Adrenal gland (tissue), 5 donors: ENCODE measurements around the gene IL1RAPL1.

Source experiments
- CTCF ChIP-seq, 6 experiments: fragments of 450-650 bp in 4 of 6; fragments of 200-600 bp in 2 of 6; sonication (generic) in 1 of 6; IDR thresholded peaks; 1 replicate in 5 of 6; 2 replicates in 1 of 6; pipeline versions ENCODE4 v1.5.1 to v1.8.0; 2016 to 2021; ENCODE audit warnings: antibody characterized with exemption in 6 of 6, mild to moderate bottlenecking in 2 of 6, moderate library complexity in 1 of 6
- POLR2A ChIP-seq, 2 donors: fragments of 450-650 bp; IDR thresholded peaks; one replicate each; pipeline ENCODE4 v1.6.1; 2017; ENCODE audit warnings: antibody characterized with exemption in 2 of 2, mild to moderate bottlenecking in 2 of 2, moderate library complexity in 1 of 2
- donor health status: DM: no; HTN: no; CAD: no.

GRCh38 chrX:29308726-29309125, 721.5 kb downstream of the IL1RAPL1 start:
- TF ChIP-seq CTCF (IDR thresholded peaks at IDR 0.05) (no peak), POLR2A (IDR thresholded peaks at IDR 0.05) (no peak)
